DMS79 (cell line): ENCODE measurements around the gene ATRNL1.
"Not testable (repeated sequence)": the region's sequence is repeated elsewhere in the genome, so short reads cannot be mapped to it uniquely, and the experiment has no call there.

ENCODE experiments used
- DNase-seq: peaks from one replicate; lab custom pipeline; 2025; lab: John Stamatoyannopoulos, UW

The ATRNL1 gene

GRCh38 chr10:115222039-115222438, 128.9 kb downstream of the ATRNL1 start:
- DNase-seq = no peak

- no peak for DNase-seq
Measured at GRCh38 chr10:115239761-115240160, 146.6 kb downstream of the ATRNL1 start.

DNA sequence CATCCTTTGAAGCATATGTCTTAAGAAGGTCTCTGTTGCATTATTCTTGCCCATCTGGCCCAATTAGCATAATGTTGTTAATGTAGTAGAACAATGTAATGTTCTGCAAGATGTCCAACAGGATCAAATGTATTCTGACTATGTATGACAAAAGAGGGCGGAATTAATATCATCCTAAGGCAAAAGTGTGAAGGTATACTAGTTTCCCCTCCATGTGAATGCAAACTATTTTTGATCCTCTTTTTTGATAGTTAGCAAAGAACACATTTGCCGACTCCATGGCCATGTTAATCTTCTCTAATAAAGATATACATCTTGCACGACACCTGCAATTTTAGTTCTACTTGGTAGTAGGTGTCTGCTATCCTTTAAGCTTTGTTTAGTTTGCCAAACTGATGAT, 157.6 kb downstream of the ATRNL1 start:
- DNase-seq = no peak

GRCh38 chr10:115253765-115254164, 160.6 kb downstream of the ATRNL1 start:
- DNase-seq = not testable (repeated sequence)

DNA sequence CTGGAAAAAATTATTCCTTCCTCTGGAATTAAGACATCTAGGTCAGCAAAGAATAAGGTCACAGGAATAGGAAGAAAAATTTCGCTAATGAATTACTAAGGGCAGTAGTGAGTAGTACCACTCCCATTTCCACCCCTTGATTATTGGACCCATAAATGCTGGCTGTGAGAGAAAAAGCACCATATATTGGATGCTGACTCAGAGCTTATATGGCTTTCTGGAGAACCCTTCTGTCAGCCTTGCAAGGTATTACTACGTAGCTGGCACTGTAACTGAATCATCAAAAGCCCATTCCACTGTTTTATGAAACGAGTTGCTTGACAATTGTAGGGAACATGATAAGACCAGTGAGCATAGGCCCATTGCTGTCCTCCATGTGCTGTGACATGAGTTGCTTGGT, 179.3 kb downstream of the ATRNL1 start:
- no peak for DNase-seq

GRCh38 chr10:115278294-115278693, 185.1 kb downstream of the ATRNL1 start:
- DNase-seq = no peak

- DNase-seq = no peak
Measured at GRCh38 chr10:115295213-115295805, 202.1 kb downstream of the ATRNL1 start.

DNA sequence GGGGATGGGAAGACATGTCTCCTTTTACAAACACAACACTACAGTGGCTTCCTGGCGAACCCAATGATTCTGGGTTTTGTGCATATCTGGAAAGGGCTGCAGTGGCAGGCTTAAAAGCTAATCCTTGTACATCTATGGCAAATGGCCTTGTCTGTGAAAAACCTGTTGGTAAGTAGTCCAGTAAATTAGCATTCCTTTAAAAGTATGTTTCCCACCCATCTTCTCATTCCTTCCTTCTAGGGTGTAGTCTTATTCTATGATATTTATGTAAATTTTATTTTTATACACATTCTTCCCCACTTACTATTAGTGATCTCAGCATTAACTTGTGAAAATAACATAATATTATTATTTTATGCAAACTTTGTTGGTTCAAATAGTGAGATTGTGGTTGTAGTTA, 206.9 kb downstream of the ATRNL1 start:
- no peak for DNase-seq

- not testable (repeated sequence) for DNase-seq
Measured at GRCh38 chr10:115319669-115320068, 226.5 kb downstream of the ATRNL1 start.

DNA sequence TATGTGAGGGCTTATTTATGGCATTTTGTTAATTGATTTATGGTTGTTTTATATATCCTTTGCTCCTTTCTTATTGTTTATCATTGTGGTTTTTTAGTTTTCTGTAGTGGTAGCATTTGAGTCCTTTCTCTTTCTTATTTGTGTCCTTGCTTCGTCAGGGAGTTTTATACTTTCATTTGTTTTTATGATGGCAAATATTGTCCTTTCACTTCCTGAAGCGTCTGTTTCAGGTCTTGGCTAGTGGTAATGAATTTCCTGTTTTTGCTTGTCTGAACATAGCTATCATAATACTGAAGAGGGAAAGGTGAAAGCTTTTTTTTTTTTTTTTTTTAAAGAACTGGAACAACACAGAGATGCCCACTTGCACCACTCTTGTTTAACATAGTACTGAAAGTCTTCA, 228.2 kb downstream of the ATRNL1 start:
- no peak for DNase-seq

DNA sequence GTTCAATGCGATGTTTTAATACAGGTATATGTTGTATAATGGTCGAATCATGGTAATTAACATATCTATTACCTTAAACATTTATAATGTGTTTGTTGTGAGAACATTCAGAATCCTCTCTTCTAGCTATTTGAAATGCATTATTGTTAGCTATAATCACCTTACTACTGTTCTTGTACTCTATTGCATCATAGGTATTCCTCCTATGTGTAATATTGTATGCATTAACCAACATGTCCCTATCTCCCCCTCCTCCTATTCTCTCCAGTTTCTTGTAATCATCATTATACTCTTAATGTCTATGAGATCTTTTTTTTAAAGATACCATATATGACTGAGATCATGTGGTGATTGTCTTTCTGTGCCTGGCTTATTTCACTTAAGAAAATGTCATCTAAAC, 235.2 kb downstream of the ATRNL1 start:
- DNase-seq = no peak

DNA sequence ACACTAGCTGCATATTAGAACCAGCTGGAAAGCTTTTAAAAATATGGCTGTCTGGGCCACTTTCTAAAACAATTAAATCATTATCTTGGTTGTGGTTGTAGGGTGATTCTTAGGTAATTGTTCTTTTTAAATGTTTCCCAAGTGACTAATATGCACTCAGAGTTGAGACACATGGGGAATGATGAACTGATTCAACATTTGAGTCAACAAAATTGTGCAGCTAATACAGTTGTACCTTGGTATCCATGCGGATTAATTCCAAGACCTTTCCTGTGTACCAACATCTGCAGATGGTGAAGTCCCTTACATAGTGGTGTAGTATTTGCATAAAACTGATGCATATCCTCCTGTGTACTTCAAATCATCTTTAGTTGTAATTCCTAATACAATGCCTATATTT, 242.2 kb downstream of the ATRNL1 start:
- no peak for DNase-seq

DNA sequence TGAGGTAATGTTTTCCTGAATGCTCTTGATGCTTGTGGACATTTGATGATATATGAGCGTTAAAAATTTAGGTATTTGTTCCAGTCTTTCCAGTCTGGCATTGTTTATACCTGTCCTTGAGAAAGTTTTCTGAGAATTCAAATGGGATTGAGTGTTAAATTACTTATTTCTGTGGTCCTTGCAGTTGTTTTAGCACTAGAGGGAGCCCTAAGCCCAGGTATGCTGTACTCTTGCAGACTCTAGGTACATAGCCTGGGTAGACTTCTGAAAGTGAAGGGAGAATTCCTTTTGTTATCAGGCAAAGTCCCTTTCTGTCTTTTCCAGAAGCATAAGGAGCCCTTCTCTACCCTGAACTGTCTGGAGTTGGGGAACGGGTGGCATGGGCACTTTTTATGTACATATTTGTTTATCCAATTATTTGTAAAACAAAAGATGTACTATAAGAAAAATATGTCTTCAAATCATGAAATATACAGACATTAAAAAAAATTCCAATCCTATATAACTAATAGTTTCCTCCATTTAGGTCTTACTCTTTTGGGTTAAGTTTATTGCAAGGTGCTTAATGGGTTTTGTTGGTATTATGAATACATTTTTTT, 262.1 kb downstream of the ATRNL1 start:
- DNase-seq = no peak

GRCh38 chr10:115367920-115368319, 274.8 kb downstream of the ATRNL1 start:
- DNase-seq = not testable (repeated sequence)

DNA sequence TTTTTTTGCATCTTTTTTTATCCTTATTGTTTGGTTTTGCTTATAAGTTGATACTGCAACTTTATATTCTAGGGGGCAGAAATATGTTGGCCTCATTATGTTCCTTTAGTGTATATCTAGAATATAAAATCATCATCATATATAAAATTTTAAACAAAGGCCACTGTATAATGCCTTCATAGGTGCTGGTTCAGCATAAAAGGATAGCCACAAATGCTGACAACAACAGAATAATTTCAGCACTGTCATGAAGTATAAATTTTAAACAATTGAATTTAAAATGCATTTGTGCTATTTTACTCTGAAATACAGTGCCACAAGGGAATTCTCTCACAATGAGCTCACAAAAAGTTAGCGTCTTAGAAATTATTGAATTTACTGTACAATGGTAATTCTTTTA, 285.9 kb downstream of the ATRNL1 start:
- no peak for DNase-seq

- DNase-seq = no peak
Measured at GRCh38 chr10:115384665-115385064, 291.5 kb downstream of the ATRNL1 start.

GRCh38 chr10:115390607-115391006, 297.4 kb downstream of the ATRNL1 start:
- no peak for DNase-seq

GRCh38 chr10:115398026-115398425, 304.9 kb downstream of the ATRNL1 start:
- DNase-seq = no peak

DNA sequence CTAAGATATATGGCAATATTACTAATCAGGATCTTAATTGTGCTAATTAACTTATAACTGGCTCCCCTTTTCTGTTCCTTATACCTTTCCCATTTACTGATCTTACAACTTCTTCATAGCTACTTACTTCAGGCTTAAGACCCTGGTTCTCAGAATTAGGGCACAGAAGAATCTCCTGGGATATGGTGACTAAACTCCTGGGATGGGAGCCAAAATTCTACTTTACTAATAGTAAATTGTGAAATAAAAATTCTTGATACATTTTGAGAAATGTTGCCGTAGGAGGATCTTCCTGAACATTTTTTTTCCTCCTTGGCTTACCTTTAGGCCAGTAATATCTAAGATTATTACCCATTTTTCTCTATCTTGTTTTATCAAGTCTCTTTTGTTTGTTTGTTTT, 309.5 kb downstream of the ATRNL1 start:
- no peak for DNase-seq

GRCh38 chr10:115405838-115406237, 312.7 kb downstream of the ATRNL1 start:
- not testable (repeated sequence) for DNase-seq

DNA sequence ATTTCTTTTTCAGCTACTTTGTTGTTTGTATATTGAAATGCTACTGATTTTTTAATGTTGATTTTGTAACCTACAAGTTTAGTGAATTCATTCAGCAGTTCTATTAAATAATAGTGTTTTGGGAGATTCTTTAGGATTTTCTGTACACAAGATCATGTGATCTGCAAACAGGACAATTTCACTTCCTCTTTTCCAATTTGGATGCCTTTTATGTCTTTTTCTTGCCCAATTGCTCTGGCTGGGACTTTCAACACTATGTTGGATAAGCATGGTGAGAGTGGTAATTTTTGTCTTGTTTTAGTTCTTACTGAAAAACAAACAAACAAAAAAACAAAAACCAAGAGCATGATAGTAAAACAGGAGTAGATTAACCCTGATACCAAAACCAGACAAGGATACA, 316.2 kb downstream of the ATRNL1 start:
- DNase-seq = no peak

GRCh38 chr10:115417585-115418265, 324.6 kb downstream of the ATRNL1 start:
- DNase-seq = no peak

DNA sequence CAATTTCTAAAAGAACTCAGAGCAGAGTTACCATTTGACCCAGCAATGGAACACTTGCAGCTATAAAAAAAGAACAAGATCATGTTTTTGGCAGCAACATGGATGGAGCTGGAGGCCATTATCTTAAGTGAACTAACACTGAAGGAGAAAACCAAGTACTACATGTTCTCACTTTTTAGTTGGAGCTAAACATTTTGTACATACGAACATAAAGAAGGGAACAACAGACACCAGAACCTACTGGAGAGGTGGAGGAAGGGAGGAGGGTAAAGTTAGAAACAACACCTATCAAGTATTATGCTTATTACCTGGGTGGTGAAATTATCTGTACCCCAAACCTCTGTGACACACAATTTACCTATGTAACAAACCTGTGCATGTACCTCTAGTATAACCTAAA, 329.5 kb downstream of the ATRNL1 start:
- DNase-seq = no peak

GRCh38 chr10:115427611-115428010, 334.4 kb downstream of the ATRNL1 start:
- DNase-seq = no peak
